ENCODE data around the gene SLC6A13. TPM values are rescaled to one million over a fixed set of nuclear protein-coding genes. Genes with fewer than 3 reads are reported as not detected.

SLC6A13 gene
- total and polyA plus RNA-seq, 8 donors, result not detected

- TF ChIP-seq POLR2A (IDR thresholded peaks at IDR 0.05), result no peak
- Histone ChIP-seq H3K4me1 (peaks cover 0 to 13% (median 0%) of the 10 kb centered on the region in 4 donors), H3K27ac (no peak overlapping the region), H3K36me3 (no peaks in the 10 kb centered on the region), H3K27me3 (no peaks in the 10 kb centered on the region), H3K9me3 (no peaks in the 10 kb centered on the region), H3K4me3 (no peak overlapping the region)
- intact Hi-C loops (cut with DNase I; ENCODE audit: low total_unique reads), result no loop called here
- 26 to 44% (median 32%) methylated on average over 3 of the region's 3 CpGs for WGBS, 5 donors
- peak in 1 of 2 donors; percentile 8 for DNase-seq
Observed at GRCh38 chr12:273382-273781, 10.7 kb upstream of the SLC6A13 start.

GRCh38 chr12:272942-273341, 10.3 kb upstream of the SLC6A13 start:
- peaks cover 0 to 15% (median 0%) of the 10 kb centered on the region in 4 donors for H3K4me1 ChIP-seq
- no peaks in the 10 kb centered on the region for H3K27me3 ChIP-seq
- no peaks in the 10 kb centered on the region for H3K36me3 ChIP-seq
- no peak overlapping the region for H3K27ac ChIP-seq
- WGBS, 5 donors, result 84 to 92% (median 90%) methylated on average over 6 of the region's 6 CpGs
- DNase-seq, result no peak
- no peak overlapping the region for H3K4me3 ChIP-seq
- TF ChIP-seq POLR2AphosphoS5 (IDR thresholded peaks at IDR 0.05) (no peak), POLR2A (IDR thresholded peaks at IDR 0.05) (no peak), EP300 (IDR thresholded peaks at IDR 0.05) (no peak)
- TF ChIP-seq, protein P1, sequence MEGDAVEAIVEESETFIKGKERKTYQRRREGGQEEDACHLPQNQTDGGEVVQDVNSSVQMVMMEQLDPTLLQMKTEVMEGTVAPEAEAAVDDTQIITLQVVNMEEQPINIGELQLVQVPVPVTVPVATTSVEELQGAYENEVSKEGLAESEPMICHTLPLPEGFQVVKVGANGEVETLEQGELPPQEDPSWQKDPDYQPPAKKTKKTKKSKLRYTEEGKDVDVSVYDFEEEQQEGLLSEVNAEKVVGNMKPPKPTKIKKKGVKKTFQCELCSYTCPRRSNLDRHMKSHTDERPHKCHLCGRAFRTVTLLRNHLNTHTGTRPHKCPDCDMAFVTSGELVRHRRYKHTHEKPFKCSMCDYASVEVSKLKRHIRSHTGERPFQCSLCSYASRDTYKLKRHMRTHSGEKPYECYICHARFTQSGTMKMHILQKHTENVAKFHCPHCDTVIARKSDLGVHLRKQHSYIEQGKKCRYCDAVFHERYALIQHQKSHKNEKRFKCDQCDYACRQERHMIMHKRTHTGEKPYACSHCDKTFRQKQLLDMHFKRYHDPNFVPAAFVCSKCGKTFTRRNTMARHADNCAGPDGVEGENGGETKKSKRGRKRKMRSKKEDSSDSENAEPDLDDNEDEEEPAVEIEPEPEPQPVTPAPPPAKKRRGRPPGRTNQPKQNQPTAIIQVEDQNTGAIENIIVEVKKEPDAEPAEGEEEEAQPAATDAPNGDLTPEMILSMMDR (IDR thresholded peaks at IDR 0.05), result no peak
- intact Hi-C loops (cut with DNase I; ENCODE audit: low total_unique reads), result no loop called here
- H3K9me3 ChIP-seq, result no peaks in the 10 kb centered on the region

DNA sequence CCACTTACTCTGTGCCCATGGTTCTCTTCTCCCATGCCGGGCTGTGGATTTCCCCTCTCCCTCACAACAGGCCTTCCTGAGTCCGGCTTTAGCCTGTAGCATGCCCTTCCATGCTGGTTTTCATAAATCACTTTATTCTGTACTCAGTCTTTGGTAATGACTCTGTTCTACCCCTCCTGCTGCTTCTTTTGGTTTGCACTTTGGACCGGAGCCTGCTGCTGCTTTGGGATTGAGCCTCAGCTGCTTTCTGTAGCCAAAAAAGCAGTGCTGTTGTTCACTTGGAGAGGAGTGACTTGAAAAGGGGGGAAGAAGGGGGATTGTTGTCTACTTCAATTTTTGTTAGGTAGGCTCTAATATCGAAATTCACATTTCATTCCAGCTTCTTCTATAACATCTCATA, 8.5 kb upstream of the SLC6A13 start:
- DNase-seq, result peak in 1 of 2 donors; percentile 35
- H3K9me3 ChIP-seq, result no peaks in the 10 kb centered on the region
- 50 to 76% (median 71%) methylated on average over 4 of the region's 4 CpGs for WGBS, 5 donors
- H3K4me1 ChIP-seq, result peaks cover 0 to 17% (median 0%) of the 10 kb centered on the region in 4 donors
- H3K27ac ChIP-seq, result no peak overlapping the region
- H3K4me3 ChIP-seq, result no peak overlapping the region
- intact Hi-C loops (cut with DNase I; ENCODE audit: low total_unique reads), result no loop called here
- no peaks in the 10 kb centered on the region for H3K27me3 ChIP-seq
- TF ChIP-seq EP300 (IDR thresholded peaks at IDR 0.05) (no peak), POLR2AphosphoS5 (IDR thresholded peaks at IDR 0.05) (no peak), POLR2A (IDR thresholded peaks at IDR 0.05) (no peak)
- TF ChIP-seq, protein P1 (IDR thresholded peaks at IDR 0.05), result no peak
- no peaks in the 10 kb centered on the region for H3K36me3 ChIP-seq

GRCh38 chr12:269191-269590, 6.6 kb upstream of the SLC6A13 start:
- no peak for TF ChIP-seq POLR2AphosphoS5 (IDR thresholded peaks at IDR 0.05)
- intact Hi-C loops (cut with DNase I; ENCODE audit: low total_unique reads), result no loop called here
- H3K4me3 ChIP-seq, result no peak overlapping the region
- H3K27me3 ChIP-seq, result peaks cover 0 to 2% (median 0%) of the 10 kb centered on the region in 3 donors
- H3K9me3 ChIP-seq, result no peaks in the 10 kb centered on the region
- peak in 1 of 2 donors; percentile 42 for DNase-seq
- peaks cover 0 to 17% (median 0%) of the 10 kb centered on the region in 4 donors for H3K4me1 ChIP-seq
- no peaks in the 10 kb centered on the region for H3K36me3 ChIP-seq
- H3K27ac ChIP-seq, result no peak overlapping the region
- WGBS, 5 donors, result 48 to 68% (median 53%) methylated on average over 3 of the region's 3 CpGs

DNA sequence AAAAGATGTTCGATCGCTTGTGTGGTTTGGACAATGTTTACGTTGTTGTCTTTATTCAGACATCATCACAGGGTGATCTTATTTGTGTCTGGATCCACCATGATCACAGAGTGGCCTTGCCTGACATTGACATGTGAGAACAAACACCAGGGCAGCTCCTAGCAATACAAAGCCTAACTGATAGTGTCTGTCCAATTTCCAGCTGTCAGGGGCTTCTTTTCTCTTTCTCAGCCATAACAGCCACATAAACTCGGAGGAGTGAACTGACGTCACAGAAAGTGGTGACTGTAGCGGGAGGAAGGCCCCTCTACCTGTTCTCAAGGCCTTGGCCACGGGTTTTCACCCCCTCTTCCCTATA, 5.8 kb upstream of the SLC6A13 start:
- WGBS, 5 donors, result 28 to 49% (median 39%) methylated on average over 7 of the region's 7 CpGs
- DNase-seq, result no peak
- TF ChIP-seq, protein P1 (IDR thresholded peaks at IDR 0.05), result no peak
- TF ChIP-seq POLR2A (IDR thresholded peaks at IDR 0.05) (no peak), EP300 (IDR thresholded peaks at IDR 0.05) (no peak), POLR2AphosphoS5 (IDR thresholded peaks at IDR 0.05) (no peak)

More for the DNA sequence above, 5.8 kb upstream of the SLC6A13 start:
- Histone ChIP-seq H3K36me3 (no peaks in the 10 kb centered on the region), H3K27ac (no peak overlapping the region), H3K4me1 (peaks cover 0 to 17% (median 0%) of the 10 kb centered on the region in 4 donors), H3K4me3 (no peak overlapping the region), H3K9me3 (no peaks in the 10 kb centered on the region), H3K27me3 (peaks cover 0 to 9% (median 4%) of the 10 kb centered on the region in 3 donors)
- intact Hi-C loops (cut with DNase I; ENCODE audit: low total_unique reads), result no loop called here
